Measurements from ENCODE around the gene C2CD2L. TPM values are rescaled to one million over a fixed set of nuclear protein-coding genes. Genes with fewer than 3 reads are reported as not detected.

Gene C2CD2L
- total RNA-seq, 2 donors from 2014 or later = 2.4 to 3.1 TPM

DNA sequence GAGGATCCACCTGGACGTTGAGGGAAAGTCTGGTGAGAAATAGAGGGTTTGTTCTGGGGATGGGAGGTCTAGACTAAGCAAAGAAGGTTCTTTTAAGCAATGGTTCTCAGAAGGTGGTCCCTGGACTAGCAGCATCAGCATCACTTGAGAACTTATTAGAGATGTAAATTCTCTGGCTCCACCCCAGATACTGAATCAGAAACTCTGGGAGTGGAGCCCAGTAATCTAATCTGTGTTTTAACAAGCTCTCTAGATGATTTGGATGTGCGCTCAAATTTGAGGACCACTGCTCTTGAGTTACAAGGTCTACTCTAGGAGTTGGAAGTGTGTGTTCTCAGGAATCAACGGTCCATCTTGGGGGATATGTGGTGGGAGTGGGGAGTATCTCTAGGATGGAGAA lies 38.4 kb downstream of the C2CD2L start:
- H3K27me3 Mint-ChIP-seq (ENCODE audit: insufficient read depth) = peaks cover 41% of the 10 kb centered on the region
- WGBS, 2 experiments (ENCODE audit: insufficient coverage in 1 of 2, insufficient read length in 1 of 2) = 0 to 73% methylated on average over 1 to 3 of the region's 3 CpGs
- TF ChIP-seq, protein P1, sequence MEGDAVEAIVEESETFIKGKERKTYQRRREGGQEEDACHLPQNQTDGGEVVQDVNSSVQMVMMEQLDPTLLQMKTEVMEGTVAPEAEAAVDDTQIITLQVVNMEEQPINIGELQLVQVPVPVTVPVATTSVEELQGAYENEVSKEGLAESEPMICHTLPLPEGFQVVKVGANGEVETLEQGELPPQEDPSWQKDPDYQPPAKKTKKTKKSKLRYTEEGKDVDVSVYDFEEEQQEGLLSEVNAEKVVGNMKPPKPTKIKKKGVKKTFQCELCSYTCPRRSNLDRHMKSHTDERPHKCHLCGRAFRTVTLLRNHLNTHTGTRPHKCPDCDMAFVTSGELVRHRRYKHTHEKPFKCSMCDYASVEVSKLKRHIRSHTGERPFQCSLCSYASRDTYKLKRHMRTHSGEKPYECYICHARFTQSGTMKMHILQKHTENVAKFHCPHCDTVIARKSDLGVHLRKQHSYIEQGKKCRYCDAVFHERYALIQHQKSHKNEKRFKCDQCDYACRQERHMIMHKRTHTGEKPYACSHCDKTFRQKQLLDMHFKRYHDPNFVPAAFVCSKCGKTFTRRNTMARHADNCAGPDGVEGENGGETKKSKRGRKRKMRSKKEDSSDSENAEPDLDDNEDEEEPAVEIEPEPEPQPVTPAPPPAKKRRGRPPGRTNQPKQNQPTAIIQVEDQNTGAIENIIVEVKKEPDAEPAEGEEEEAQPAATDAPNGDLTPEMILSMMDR (conservative IDR thresholded peaks at IDR 0.05) = no peak
- H3K9me3 ChIP-seq (ENCODE audit: control insufficient read depth, low read length) = no peaks in the 10 kb centered on the region
- H3K9ac ChIP-seq (ENCODE audit: extremely low read depth, low read length, poor library complexity, severe bottlenecking) = no peak overlapping the region
- H3K9me3 Mint-ChIP-seq = no peaks in the 10 kb centered on the region
- no peak for DNase-seq
- H3K27me3 ChIP-seq (ENCODE audit: control insufficient read depth, insufficient read depth, low read length, poor library complexity, severe bottlenecking) = peaks cover 27% of the 10 kb centered on the region
- H3K4me1 ChIP-seq (ENCODE audit: control insufficient read depth, insufficient read depth, low read length) = peaks cover 10% of the 10 kb centered on the region
- no peak overlapping the region for H3K4me3 ChIP-seq (ENCODE audit: low read length)
- no peaks in the 10 kb centered on the region for H3K36me3 Mint-ChIP-seq (ENCODE audit: low read depth)
- H3K27ac Mint-ChIP-seq = no peak overlapping the region
- no peaks in the 10 kb centered on the region for H3K36me3 ChIP-seq (ENCODE audit: control insufficient read depth, insufficient read depth, low read length)
- peaks cover 15% of the 10 kb centered on the region for H3K4me1 Mint-ChIP-seq
- H3K27ac ChIP-seq (ENCODE audit: low read depth, low read length) = no peak overlapping the region
- no peak overlapping the region for H3K4me3 Mint-ChIP-seq

DNA sequence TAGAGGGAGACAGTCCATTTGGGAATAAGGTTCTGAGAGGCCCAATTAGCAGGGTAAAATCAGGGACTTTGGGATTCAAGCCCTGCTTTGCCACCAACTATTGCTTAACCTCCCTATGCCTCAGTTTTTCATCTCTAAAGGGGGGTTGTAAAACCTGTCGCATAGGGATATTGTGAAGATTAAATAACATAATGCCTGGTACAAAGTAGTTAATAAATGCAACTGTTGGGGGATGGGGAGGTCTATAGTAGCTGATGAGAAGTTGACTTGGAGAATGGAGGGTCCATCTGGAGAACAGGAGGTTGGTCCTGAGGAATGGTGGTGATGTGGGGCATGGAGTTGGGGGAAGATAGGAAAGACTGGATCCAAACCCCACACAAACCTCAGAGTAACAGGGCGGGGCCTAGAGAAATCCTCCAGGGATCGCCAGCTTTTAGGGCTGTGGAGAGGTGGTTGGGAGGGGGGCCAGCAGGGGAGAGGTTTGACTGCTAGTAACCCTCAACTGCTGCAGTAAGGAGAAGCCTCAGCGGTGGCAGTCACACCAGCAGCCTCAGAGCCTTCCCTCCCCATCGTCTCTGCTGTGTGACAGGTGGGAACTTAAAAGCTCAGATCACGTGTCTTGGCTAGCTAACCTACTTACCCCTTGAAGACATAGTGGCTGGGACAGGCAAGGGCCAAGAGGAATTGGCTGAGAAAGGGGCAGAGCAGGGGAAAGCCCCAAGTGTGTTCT lies 40.6 kb downstream of the C2CD2L start:
- H3K4me1 ChIP-seq (ENCODE audit: control insufficient read depth, insufficient read depth, low read length) = peaks cover 10% of the 10 kb centered on the region
- no peaks in the 10 kb centered on the region for H3K9me3 ChIP-seq (ENCODE audit: control insufficient read depth, low read length)
- no peak overlapping the region for H3K27ac ChIP-seq (ENCODE audit: low read depth, low read length)
- H3K9ac ChIP-seq (ENCODE audit: extremely low read depth, low read length, poor library complexity, severe bottlenecking) = no peak overlapping the region
- DNase-seq = peak; percentile 68
- H3K4me3 ChIP-seq (ENCODE audit: low read length) = no peak overlapping the region
- Mint-ChIP-seq H3K27ac (no peak overlapping the region), H3K36me3 (ENCODE audit: low read depth) (no peaks in the 10 kb centered on the region), H3K4me1 (peaks cover 15% of the 10 kb centered on the region), H3K27me3 (ENCODE audit: insufficient read depth) (peaks cover 58% of the 10 kb centered on the region), H3K4me3 (peak overlapping the region; percentile 61), H3K9me3 (no peaks in the 10 kb centered on the region)
- WGBS, 2 experiments (ENCODE audit: insufficient coverage in 1 of 2, insufficient read length in 1 of 2) = 26 to 56% methylated on average over 4 to 6 of the region's 6 CpGs
- TF ChIP-seq, protein P1 (conservative IDR thresholded peaks at IDR 0.05) = no peak
- H3K36me3 ChIP-seq (ENCODE audit: control insufficient read depth, insufficient read depth, low read length) = no peaks in the 10 kb centered on the region
- peaks cover 45% of the 10 kb centered on the region for H3K27me3 ChIP-seq (ENCODE audit: control insufficient read depth, insufficient read depth, low read length, poor library complexity, severe bottlenecking)

DNA sequence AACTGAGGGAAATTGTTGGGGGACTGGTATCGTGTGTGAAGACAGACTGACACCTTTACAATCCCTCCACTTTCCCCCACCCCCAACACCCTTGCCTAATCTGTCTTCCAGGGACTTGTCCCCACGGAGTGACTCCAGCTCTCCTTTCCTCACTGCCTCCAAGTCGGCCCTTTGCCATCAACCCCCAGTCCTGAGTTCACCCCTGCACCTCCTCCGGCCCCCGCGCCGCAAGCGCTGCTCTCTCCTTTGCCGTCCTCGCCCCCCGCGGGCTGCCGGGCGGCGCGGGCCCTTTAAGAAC lies 41.5 kb downstream of the C2CD2L start:
- no peak overlapping the region for H3K9ac ChIP-seq (ENCODE audit: extremely low read depth, low read length, poor library complexity, severe bottlenecking)
- no peaks in the 10 kb centered on the region for H3K36me3 Mint-ChIP-seq (ENCODE audit: low read depth)
- TF ChIP-seq, protein P1 (conservative IDR thresholded peaks at IDR 0.05) = no peak
- DNase-seq = no peak
- peak overlapping the region; percentile 76 for H3K4me3 ChIP-seq (ENCODE audit: low read length)
- peaks cover 58% of the 10 kb centered on the region for H3K27me3 Mint-ChIP-seq (ENCODE audit: insufficient read depth)
- no peaks in the 10 kb centered on the region for H3K9me3 ChIP-seq (ENCODE audit: control insufficient read depth, low read length)
- H3K4me1 Mint-ChIP-seq = peaks cover 15% of the 10 kb centered on the region
- peak overlapping the region; percentile 61 for H3K4me3 Mint-ChIP-seq
- H3K36me3 ChIP-seq (ENCODE audit: control insufficient read depth, insufficient read depth, low read length) = no peaks in the 10 kb centered on the region
- 0% methylated on average over 1 to 15 of the region's 16 CpGs for WGBS, 2 experiments (ENCODE audit: insufficient coverage in 1 of 2, insufficient read length in 1 of 2)
- no peaks in the 10 kb centered on the region for H3K9me3 Mint-ChIP-seq
- peaks cover 10% of the 10 kb centered on the region for H3K4me1 ChIP-seq (ENCODE audit: control insufficient read depth, insufficient read depth, low read length)
- no peak overlapping the region for H3K27ac ChIP-seq (ENCODE audit: low read depth, low read length)
- no peak overlapping the region for H3K27ac Mint-ChIP-seq
- H3K27me3 ChIP-seq (ENCODE audit: control insufficient read depth, insufficient read depth, low read length, poor library complexity, severe bottlenecking) = peaks cover 45% of the 10 kb centered on the region

Measured in endodermal cell (in vitro differentiated cells).